Measurements from ENCODE around the gene THSD7B.
"Not testable (repeated sequence)": the region's sequence is repeated elsewhere in the genome, so short reads cannot be mapped to it uniquely, and the experiment has no call there.

THSD7B gene

GRCh38 chr2:137693534-137693933 lies 928.2 kb downstream of the THSD7B start:
- no peak for DNase-seq (ENCODE audit: low read depth in 2 of 2)

- DNase-seq (ENCODE audit: low read depth in 2 of 2): no peak
Measured at GRCh38 chr2:137696916-137697315, 931.6 kb downstream of the THSD7B start.

- not testable (repeated sequence) for DNase-seq (ENCODE audit: low read depth in 2 of 2)
Measured at GRCh38 chr2:137700250-137700649, 934.9 kb downstream of the THSD7B start.

- no peak for DNase-seq (ENCODE audit: low read depth in 2 of 2)
Measured at GRCh38 chr2:137700681-137701080, 935.3 kb downstream of the THSD7B start.

GRCh38 chr2:137705296-137705695 lies 940.0 kb downstream of the THSD7B start:
- no peak for DNase-seq (ENCODE audit: low read depth in 2 of 2)

GRCh38 chr2:137706786-137707613 lies 941.7 kb downstream of the THSD7B start:
- no peak for DNase-seq (ENCODE audit: low read depth in 2 of 2)

- DNase-seq (ENCODE audit: low read depth in 2 of 2): no peak
Measured at GRCh38 chr2:137708311-137708710, 943.0 kb downstream of the THSD7B start.

GRCh38 chr2:137715731-137716191 lies 950.4 kb downstream of the THSD7B start:
- no peak for DNase-seq (ENCODE audit: low read depth in 2 of 2)

- no peak for DNase-seq (ENCODE audit: low read depth in 2 of 2)
Measured at GRCh38 chr2:137718786-137719185, 953.4 kb downstream of the THSD7B start.

GRCh38 chr2:137721733-137722132 lies 956.4 kb downstream of the THSD7B start:
- DNase-seq (ENCODE audit: low read depth in 2 of 2): no peak

- DNase-seq (ENCODE audit: low read depth in 2 of 2): no peak
Measured at GRCh38 chr2:137724912-137725311, 959.6 kb downstream of the THSD7B start.

All from stimulated activated CD4-positive, alpha-beta T cell treated with anti-CD3 and anti-CD28 coated beads, Interleukin-12 subunit alpha, Interleukin-12 subunit beta, amount 100 ng/mL, for 24 hours (primary cell).